Measurements from ENCODE around the gene INCA1. TPM values are rescaled to one million over a fixed set of nuclear protein-coding genes. Genes with fewer than 3 reads are reported as not detected.

Gene INCA1
- total and polyA plus RNA-seq, 2 of the 13 experiments (the other 11 are each of a cell fraction or from before 2014, with no cell fraction given) = 0.93 to 2.6 TPM

GRCh38 chr17:4940555-4941318, 56.6 kb downstream of the INCA1 start (continued):
- 0 out of 2 replicates have a peak, but pooled peaks have one; percentile 28 for TF ChIP-seq NR1H2 (CRISPR knock-in tag; IDR thresholded peaks at IDR 0.05; ENCODE audit: borderline replicate concordance, low read depth)
- 0 out of 2 replicates have a peak, but pooled peaks have one; percentile 9 for TF ChIP-seq ZSCAN21 (CRISPR knock-in tag; IDR thresholded peaks at IDR 0.05; ENCODE audit: borderline replicate concordance)
- TF ChIP-seq, protein P1, sequence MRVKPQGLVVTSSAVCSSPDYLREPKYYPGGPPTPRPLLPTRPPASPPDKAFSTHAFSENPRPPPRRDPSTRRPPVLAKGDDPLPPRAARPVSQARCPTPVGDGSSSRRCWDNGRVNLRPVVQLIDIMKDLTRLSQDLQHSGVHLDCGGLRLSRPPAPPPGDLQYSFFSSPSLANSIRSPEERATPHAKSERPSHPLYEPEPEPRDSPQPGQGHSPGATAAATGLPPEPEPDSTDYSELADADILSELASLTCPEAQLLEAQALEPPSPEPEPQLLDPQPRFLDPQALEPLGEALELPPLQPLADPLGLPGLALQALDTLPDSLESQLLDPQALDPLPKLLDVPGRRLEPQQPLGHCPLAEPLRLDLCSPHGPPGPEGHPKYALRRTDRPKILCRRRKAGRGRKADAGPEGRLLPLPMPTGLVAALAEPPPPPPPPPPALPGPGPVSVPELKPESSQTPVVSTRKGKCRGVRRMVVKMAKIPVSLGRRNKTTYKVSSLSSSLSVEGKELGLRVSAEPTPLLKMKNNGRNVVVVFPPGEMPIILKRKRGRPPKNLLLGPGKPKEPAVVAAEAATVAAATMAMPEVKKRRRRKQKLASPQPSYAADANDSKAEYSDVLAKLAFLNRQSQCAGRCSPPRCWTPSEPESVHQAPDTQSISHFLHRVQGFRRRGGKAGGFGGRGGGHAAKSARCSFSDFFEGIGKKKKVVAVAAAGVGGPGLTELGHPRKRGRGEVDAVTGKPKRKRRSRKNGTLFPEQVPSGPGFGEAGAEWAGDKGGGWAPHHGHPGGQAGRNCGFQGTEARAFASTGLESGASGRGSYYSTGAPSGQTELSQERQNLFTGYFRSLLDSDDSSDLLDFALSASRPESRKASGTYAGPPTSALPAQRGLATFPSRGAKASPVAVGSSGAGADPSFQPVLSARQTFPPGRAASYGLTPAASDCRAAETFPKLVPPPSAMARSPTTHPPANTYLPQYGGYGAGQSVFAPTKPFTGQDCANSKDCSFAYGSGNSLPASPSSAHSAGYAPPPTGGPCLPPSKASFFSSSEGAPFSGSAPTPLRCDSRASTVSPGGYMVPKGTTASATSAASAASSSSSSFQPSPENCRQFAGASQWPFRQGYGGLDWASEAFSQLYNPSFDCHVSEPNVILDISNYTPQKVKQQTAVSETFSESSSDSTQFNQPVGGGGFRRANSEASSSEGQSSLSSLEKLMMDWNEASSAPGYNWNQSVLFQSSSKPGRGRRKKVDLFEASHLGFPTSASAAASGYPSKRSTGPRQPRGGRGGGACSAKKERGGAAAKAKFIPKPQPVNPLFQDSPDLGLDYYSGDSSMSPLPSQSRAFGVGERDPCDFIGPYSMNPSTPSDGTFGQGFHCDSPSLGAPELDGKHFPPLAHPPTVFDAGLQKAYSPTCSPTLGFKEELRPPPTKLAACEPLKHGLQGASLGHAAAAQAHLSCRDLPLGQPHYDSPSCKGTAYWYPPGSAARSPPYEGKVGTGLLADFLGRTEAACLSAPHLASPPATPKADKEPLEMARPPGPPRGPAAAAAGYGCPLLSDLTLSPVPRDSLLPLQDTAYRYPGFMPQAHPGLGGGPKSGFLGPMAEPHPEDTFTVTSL (CRISPR knock-in tag; IDR thresholded peaks at IDR 0.05; ENCODE audit: borderline replicate concordance) = no peak
- TF ChIP-seq ZSCAN25 (CRISPR knock-in tag; IDR thresholded peaks at IDR 0.05) = peak; percentile 57; the same call in 1 of the 2 replicates
- peak; percentile 6; the same call in 1 of the 2 replicates for TF ChIP-seq PHF20 (CRISPR knock-in tag; IDR thresholded peaks at IDR 0.05)
- TF ChIP-seq HIVEP1 (CRISPR knock-in tag; IDR thresholded peaks at IDR 0.05) = 0 out of 2 replicates have a peak, but pooled peaks have one; percentile 36
- TF ChIP-seq, protein P2, sequence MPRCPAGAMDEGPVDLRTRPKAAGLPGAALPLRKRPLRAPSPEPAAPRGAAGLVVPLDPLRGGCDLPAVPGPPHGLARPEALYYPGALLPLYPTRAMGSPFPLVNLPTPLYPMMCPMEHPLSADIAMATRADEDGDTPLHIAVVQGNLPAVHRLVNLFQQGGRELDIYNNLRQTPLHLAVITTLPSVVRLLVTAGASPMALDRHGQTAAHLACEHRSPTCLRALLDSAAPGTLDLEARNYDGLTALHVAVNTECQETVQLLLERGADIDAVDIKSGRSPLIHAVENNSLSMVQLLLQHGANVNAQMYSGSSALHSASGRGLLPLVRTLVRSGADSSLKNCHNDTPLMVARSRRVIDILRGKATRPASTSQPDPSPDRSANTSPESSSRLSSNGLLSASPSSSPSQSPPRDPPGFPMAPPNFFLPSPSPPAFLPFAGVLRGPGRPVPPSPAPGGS (CRISPR knock-in tag; IDR thresholded peaks at IDR 0.05) = 0 out of 2 replicates have a peak, but pooled peaks have one; percentile 34
- TF ChIP-seq ZNF281 (CRISPR knock-in tag; IDR thresholded peaks at IDR 0.05; ENCODE audit: borderline replicate concordance) = no peak
- TF ChIP-seq ZNF350 (CRISPR knock-in tag; IDR thresholded peaks at IDR 0.05; ENCODE audit: borderline replicate concordance, low read depth) = 0 out of 2 replicates have a peak, but pooled peaks have one; percentile 17
- TF ChIP-seq ZBTB3 (CRISPR knock-in tag; IDR thresholded peaks at IDR 0.05; ENCODE audit: borderline replicate concordance, low read depth) = 0 out of 2 replicates have a peak, but pooled peaks have one; percentile 6
- TF ChIP-seq SALL2 (CRISPR knock-in tag; IDR thresholded peaks at IDR 0.05) = 0 out of 2 replicates have a peak, but pooled peaks have one; percentile 34
- TF ChIP-seq REST (IDR thresholded peaks at IDR 0.05; ENCODE audit: borderline replicate concordance in 1 of 2, low read depth in 1 of 2, low read length in 2 of 2) = no peak

Measured in HepG2 (cell line).